ENCODE results near the gene SETD1B.
"Not testable (repeated sequence)": the region's sequence is repeated elsewhere in the genome, so short reads cannot be mapped to it uniquely, and the experiment has no call there.

Gene SETD1B

GRCh38 chr12:121827351-121828099 is 23.7 kb downstream of the SETD1B start:
- DNase-seq, result no peak

- DNase-seq, result no peak
Measured at GRCh38 chr12:121828306-121828705, 24.5 kb downstream of the SETD1B start.

DNA sequence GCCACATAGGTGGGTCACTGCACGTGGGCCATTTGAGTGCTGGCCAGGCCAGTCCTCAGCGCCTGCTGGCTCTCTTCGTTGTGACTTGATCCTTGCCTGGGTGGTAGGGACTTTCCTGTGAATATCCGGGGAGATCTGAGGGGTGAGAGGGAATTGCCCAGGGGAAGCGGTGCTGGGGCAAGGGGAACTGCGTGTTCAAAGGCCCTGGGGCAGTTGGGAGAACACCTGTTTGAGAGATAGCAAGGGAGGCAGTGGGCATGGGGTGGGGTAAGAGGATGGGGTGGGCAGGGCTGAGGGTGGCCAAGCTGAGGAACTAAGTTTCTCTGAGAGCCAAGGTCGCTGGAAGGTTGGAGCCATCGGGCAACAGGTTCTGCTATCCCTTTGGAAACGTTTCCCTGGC is 25.0 kb downstream of the SETD1B start:
- no peak for DNase-seq

DNA sequence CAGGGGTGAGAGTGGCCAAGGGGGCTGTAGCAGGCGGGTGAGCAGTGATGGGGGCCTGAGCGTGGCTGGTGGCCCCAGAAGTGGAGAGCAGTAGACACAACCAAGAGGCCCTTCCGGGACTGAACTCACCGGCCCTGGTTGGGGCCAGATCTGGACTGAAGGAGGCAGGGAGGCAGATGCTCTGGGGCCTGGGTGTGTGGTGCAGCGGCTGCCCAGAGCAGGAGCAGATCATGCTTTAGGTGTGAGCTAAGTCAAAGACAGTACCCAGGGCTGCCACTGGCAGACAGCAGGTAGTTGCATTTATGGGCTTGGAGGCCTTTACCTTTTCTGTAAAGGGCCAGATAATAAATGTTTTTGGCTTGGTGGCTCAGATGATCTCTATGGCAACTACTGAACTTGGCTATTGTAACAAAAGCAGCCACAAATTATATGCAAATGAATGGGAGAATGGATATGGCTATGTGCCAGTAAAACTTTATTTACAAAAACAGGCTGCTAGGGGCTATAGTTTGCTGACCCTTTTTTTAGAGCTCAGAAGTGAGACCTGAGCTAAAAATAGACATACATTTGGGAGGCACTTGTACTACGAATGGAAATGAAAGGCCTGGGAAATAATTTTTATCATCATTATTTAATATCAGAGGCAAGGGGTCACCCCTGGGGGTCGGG is 25.6 kb downstream of the SETD1B start:
- no peak for DNase-seq

- no peak for DNase-seq
Measured at GRCh38 chr12:121830134-121830533, 26.3 kb downstream of the SETD1B start.

DNA sequence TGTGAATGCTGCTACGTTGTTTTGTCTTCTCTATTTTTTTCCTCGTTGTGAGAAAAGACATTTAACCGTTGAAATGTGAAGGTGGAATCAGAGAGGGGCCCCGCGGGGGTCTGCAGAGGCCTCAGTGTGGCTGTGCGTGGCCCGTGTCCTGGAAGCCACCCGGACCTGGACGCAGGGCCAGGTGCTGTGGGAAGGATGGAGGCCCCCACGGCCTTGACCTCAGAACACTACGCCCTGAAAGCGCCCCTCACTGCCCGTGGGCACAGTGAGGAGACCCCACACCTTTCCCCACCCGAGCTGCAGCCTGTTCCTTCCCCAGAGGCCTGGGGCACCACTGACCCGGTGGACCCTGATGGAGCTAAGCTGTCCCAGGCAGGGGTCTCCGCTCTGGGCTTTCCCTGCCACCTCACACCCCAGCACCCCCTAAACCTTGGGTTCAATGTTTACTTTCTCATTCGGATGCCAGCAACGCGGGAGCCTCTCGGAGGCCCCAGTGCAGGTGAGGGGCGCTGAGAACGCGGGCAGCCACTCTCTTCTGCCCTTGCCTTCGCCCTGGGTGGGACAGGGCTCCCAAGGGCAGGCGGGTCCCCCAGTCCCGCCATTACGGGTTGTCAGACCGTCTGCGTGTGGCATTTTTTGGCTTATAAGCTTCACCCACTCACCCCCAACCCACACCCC is 26.9 kb downstream of the SETD1B start:
- DNase-seq, result no peak

GRCh38 chr12:121831571-121832245 is 27.9 kb downstream of the SETD1B start:
- DNase-seq, result peak in 1 of 2 donors; percentile 23

- no peak for DNase-seq
Measured at GRCh38 chr12:121837680-121838079, 33.9 kb downstream of the SETD1B start.

GRCh38 chr12:121838126-121838525 is 34.3 kb downstream of the SETD1B start:
- no peak for DNase-seq

GRCh38 chr12:121839106-121839992 is 35.5 kb downstream of the SETD1B start:
- peak; percentile 99 to 100 for DNase-seq

GRCh38 chr12:121839993-121840761 is 36.4 kb downstream of the SETD1B start:
- peak; percentile 9 to 25 for DNase-seq

DNA sequence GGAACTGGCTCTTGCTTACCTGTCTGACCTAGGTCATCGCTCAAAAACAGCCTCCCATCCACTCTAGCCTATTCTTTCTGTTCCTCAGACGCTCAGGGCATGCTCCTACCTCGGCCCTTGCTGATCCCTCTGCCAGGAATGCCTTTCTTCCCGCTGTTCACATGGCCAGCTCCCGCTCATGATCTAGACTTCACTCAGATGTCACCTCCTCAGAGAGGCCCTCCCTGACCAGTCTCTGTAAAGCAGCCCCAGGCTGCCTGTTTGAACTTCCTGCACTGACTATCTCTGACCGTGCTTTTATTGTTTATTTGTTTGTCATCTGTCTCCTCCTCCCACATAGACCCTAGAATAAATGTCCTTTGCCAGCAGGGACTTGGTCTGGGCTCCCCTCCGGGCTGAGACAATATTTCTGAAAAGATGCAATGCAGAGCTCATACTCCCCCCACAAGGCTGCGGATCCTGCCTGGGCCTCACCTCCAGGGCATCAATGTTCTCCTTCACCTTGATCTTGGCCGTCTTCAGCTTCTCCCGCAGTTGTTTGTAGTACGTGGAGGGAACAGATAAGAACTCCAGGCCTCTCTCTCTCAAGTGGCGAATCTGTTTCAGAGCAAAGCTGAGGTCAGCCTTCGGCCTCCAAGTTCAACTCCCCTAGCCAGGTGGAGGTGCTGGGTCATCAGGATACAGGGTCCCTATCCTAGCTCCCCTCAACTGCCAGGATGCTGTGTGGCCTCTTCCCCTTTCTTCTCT is 39.6 kb downstream of the SETD1B start:
- no peak for DNase-seq

GRCh38 chr12:121845701-121846100 is 41.9 kb downstream of the SETD1B start:
- DNase-seq, result no peak

GRCh38 chr12:121849211-121849610 is 45.4 kb downstream of the SETD1B start:
- no peak for DNase-seq

- peak; percentile 46 to 55 for DNase-seq
Measured at GRCh38 chr12:121849665-121850064, 45.9 kb downstream of the SETD1B start.

GRCh38 chr12:121852392-121852791 is 48.6 kb downstream of the SETD1B start:
- not testable (repeated sequence) for DNase-seq

GRCh38 chr12:121857322-121858246 is 53.8 kb downstream of the SETD1B start:
- peak; percentile 13 to 19 for DNase-seq

GRCh38 chr12:121858318-121858661 is 54.5 kb downstream of the SETD1B start:
- no peak for DNase-seq
